NCI-H345 treated with DMSO at 0.1 percent for 48 hours (cell line): ENCODE results near the gene GALR2.

Experiments
- DNase-seq: peaks from one replicate; lab custom pipeline; 2025; ENCODE audit not compliant: unreplicated experiment; lab: John Stamatoyannopoulos, UW

GALR2 gene

GRCh38 chr17:76079535-76079955, 5.0 kb downstream of the GALR2 start:
- no peak for DNase-seq

- no peak for DNase-seq
Observed at GRCh38 chr17:76079956-76080767, 5.6 kb downstream of the GALR2 start.

GRCh38 chr17:76080768-76081287, 6.2 kb downstream of the GALR2 start:
- no peak for DNase-seq

GRCh38 chr17:76081295-76082210, 7.0 kb downstream of the GALR2 start:
- no peak for DNase-seq

- DNase-seq = no peak
Observed at GRCh38 chr17:76082326-76083251, 8.0 kb downstream of the GALR2 start.

GRCh38 chr17:76083536-76084182, 9.1 kb downstream of the GALR2 start:
- no peak for DNase-seq

- no peak for DNase-seq
Observed at GRCh38 chr17:76085066-76085730, 10.6 kb downstream of the GALR2 start.

- no peak for DNase-seq
Observed at GRCh38 chr17:76085731-76086366, 11.3 kb downstream of the GALR2 start.

- DNase-seq = no peak
Observed at GRCh38 chr17:76086384-76086783, 11.8 kb downstream of the GALR2 start.

- DNase-seq = no peak
Observed at GRCh38 chr17:76087531-76087930, 12.9 kb downstream of the GALR2 start.

GRCh38 chr17:76088041-76088867, 13.7 kb downstream of the GALR2 start:
- DNase-seq = no peak

GRCh38 chr17:76088868-76089576, 14.4 kb downstream of the GALR2 start:
- DNase-seq = no peak

GRCh38 chr17:76089680-76090516, 15.3 kb downstream of the GALR2 start:
- no peak for DNase-seq

GRCh38 chr17:76090517-76091129, 16.0 kb downstream of the GALR2 start:
- no peak for DNase-seq

- DNase-seq = no peak
Observed at GRCh38 chr17:76091526-76092286, 17.1 kb downstream of the GALR2 start.
